NCI-H2029 treated with DMSO at 0.1 percent for 48 hours (cell line): Measurements from ENCODE around the gene RGS6.

ENCODE experiments used
- DNase-seq: peaks from one replicate; lab custom pipeline; 2025; lab: John Stamatoyannopoulos, UW

The RGS6 gene

GRCh38 chr14:72314808-72315435, 382.7 kb downstream of the RGS6 start:
- no peak for DNase-seq

GRCh38 chr14:72315714-72316113, 383.5 kb downstream of the RGS6 start:
- DNase-seq = no peak

GRCh38 chr14:72318648-72319047, 386.4 kb downstream of the RGS6 start:
- DNase-seq = no peak

- DNase-seq = no peak
These were observed 399.8 kb downstream of the RGS6 start for GRCh38 chr14:72332046-72332445.

- no peak for DNase-seq
These were observed 400.6 kb downstream of the RGS6 start for GRCh38 chr14:72332871-72333270.

- DNase-seq = no peak
These were observed 401.1 kb downstream of the RGS6 start for GRCh38 chr14:72333357-72333756.

- no peak for DNase-seq
These were observed 404.2 kb downstream of the RGS6 start for GRCh38 chr14:72336311-72336980.

GRCh38 chr14:72341237-72341636, 409.0 kb downstream of the RGS6 start:
- no peak for DNase-seq

- DNase-seq = no peak
These were observed 409.5 kb downstream of the RGS6 start for GRCh38 chr14:72341686-72342085.

GRCh38 chr14:72347118-72347517, 414.9 kb downstream of the RGS6 start:
- DNase-seq = no peak

GRCh38 chr14:72350215-72350614, 418.0 kb downstream of the RGS6 start:
- no peak for DNase-seq

- no peak for DNase-seq
These were observed 419.8 kb downstream of the RGS6 start for GRCh38 chr14:72352012-72352411.

GRCh38 chr14:72366619-72367018, 434.4 kb downstream of the RGS6 start:
- no peak for DNase-seq

- no peak for DNase-seq
These were observed 436.9 kb downstream of the RGS6 start for GRCh38 chr14:72369106-72369505.

GRCh38 chr14:72377016-72377415, 444.8 kb downstream of the RGS6 start:
- no peak for DNase-seq

- DNase-seq = no peak
These were observed 448.2 kb downstream of the RGS6 start for GRCh38 chr14:72380456-72380855.

GRCh38 chr14:72383865-72384264, 451.6 kb downstream of the RGS6 start:
- DNase-seq = no peak

- DNase-seq = no peak
These were observed 455.5 kb downstream of the RGS6 start for GRCh38 chr14:72387726-72388125.

GRCh38 chr14:72389200-72389599, 457.0 kb downstream of the RGS6 start:
- no peak for DNase-seq

GRCh38 chr14:72401101-72401625, 468.9 kb downstream of the RGS6 start:
- no peak for DNase-seq

- no peak for DNase-seq
These were observed 469.6 kb downstream of the RGS6 start for GRCh38 chr14:72401632-72402376.

GRCh38 chr14:72402377-72402772, 470.1 kb downstream of the RGS6 start:
- DNase-seq = no peak
